ENCODE results near the gene TRMT10B.

Gene TRMT10B

DNA sequence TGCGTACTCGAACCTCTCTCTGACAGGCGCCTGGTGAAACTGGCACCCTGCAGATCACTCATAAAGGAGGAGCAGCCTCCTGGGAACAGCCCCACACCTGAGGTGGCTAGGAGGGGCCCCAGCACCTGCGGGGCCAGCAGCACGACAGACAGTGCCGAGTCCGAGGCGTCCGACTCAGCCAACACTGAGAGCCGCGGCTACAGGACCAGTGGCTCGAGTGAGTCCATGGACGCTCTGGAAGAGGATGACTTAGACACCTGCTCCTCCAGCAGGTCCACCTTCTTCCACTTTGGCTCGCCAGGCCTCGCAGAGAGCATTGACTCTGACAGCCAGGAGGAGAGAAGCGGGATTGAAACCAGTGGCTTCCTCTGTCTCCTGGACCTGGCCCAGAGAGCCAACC, 13.5 kb upstream of the TRMT10B start:
- TF ChIP-seq ZNF624 (tag by site-specific recombination; IDR thresholded peaks at IDR 0.05) (no peak), ZNF837 (tag by site-specific recombination; IDR thresholded peaks at IDR 0.05) (no peak), SCRT2 (tag by site-specific recombination; IDR thresholded peaks at IDR 0.05) (no peak), ZNF175 (tag by site-specific recombination; IDR thresholded peaks at IDR 0.05) (no peak)
- Histone ChIP-seq H3K4me3 (ENCODE audit: low read depth, low read length) (no peak overlapping the region), H3K27ac (ENCODE audit: extremely low read depth, low read depth, low read length) (no peak overlapping the region), H3K4me1 (ENCODE audit: control insufficient read depth, insufficient read depth, low read length) (no peaks in the 10 kb centered on the region), H3K9me3 (ENCODE audit: control insufficient read depth, insufficient read depth, low read depth, low read length) (no peaks in the 10 kb centered on the region), H3K36me3 (ENCODE audit: control insufficient read depth in 2 of 2, insufficient read depth in 1 of 2, low read length in 2 of 2) (no peaks in the 10 kb centered on the region)
- ChIA-PET POLR2A (no interaction called here), CTCF (no interaction called here)

DNA sequence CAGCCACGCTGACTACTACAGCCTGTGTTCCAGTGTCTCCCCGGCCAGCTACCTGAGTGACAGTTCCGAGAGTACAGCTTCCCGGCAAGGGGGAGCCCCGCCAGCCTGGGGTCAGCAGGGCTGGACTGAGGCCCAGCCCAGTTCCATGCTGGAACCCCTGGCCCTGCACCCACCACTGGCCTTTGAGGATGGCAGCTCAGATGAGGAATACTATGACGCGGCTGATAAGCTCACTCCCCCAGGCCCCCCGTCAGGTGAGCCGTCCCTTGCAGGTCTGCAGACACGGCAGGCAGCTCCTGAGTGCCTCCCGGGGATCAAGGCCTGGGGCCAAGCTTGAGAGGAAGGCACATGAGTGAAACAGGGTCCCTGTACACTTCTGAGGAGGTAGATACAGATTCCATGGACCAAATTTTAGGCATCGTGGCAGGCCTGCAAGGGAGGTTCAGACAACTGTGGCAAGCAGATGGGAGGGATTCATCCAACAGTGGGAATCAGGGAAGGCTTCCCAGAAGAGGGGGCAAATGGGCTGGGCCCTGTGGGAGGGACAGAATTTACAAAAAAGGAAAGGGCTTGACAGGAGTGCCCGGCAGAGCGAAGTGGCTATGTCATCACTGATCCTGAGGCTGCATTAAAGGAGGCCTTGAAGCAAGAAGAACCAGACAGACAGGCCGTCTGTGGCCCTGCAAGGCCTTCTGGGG, 12.8 kb upstream of the TRMT10B start:
- CTCF ChIA-PET = no interaction called here

GRCh38 chr9:37745970-37746369, 7.6 kb upstream of the TRMT10B start:
- no peaks in the 10 kb centered on the region for H3K36me3 ChIP-seq (ENCODE audit: control insufficient read depth in 2 of 2, insufficient read depth in 1 of 2, low read length in 2 of 2)
- POLR2A ChIA-PET = no interaction called here
- no peak overlapping the region for H3K4me3 ChIP-seq (ENCODE audit: low read depth, low read length)
- no peak for TF ChIP-seq ZNF23 (tag by site-specific recombination; IDR thresholded peaks at IDR 0.05; ENCODE audit: borderline replicate concordance)
- no peak for TF ChIP-seq ZNF518A (tag by site-specific recombination; conservative IDR thresholded peaks at IDR 0.05; ENCODE audit: low read depth)
- no peak for TF ChIP-seq ZXDB (tag by site-specific recombination; IDR thresholded peaks at IDR 0.05)
- no peak for TF ChIP-seq ZNF660 (tag by site-specific recombination; IDR thresholded peaks at IDR 0.05)
- TF ChIP-seq ZNF560 (tag by site-specific recombination; IDR thresholded peaks at IDR 0.05; ENCODE audit: borderline replicate concordance) = no peak
- TF ChIP-seq SP2 (tag by site-specific recombination; IDR thresholded peaks at IDR 0.05) = no peak
- no peaks in the 10 kb centered on the region for H3K4me1 ChIP-seq (ENCODE audit: control insufficient read depth, insufficient read depth, low read length)
- CTCF ChIA-PET = interaction anchor here (0.8 to 1.1 kb wide), 2 partner anchors 23 to 78 kb away, joined by 3 to 4 read pairs; no protein-coding TSS in a partner anchor
- H3K27ac ChIP-seq (ENCODE audit: extremely low read depth, low read depth, low read length) = no peak overlapping the region
- no peaks in the 10 kb centered on the region for H3K9me3 ChIP-seq (ENCODE audit: control insufficient read depth, insufficient read depth, low read depth, low read length)

More for the DNA sequence above, 12.8 kb upstream of the TRMT10B start:
- H3K36me3 ChIP-seq (ENCODE audit: control insufficient read depth in 2 of 2, insufficient read depth in 1 of 2, low read length in 2 of 2) = no peaks in the 10 kb centered on the region
- POLR2A ChIA-PET = no interaction called here
- no peak for TF ChIP-seq ZNF449 (tag by site-specific recombination; IDR thresholded peaks at IDR 0.05)
- no peak for TF ChIP-seq ZBTB48 (tag by site-specific recombination; IDR thresholded peaks at IDR 0.05)
- no peak for TF ChIP-seq ZNF23 (tag by site-specific recombination; IDR thresholded peaks at IDR 0.05; ENCODE audit: borderline replicate concordance)
- TF ChIP-seq ZFP69B (tag by site-specific recombination; IDR thresholded peaks at IDR 0.05) = no peak
- no peak for TF ChIP-seq ZNF629 (tag by site-specific recombination; IDR thresholded peaks at IDR 0.05)
- TF ChIP-seq KLF10 (tag by site-specific recombination; IDR thresholded peaks at IDR 0.05) = no peak
- no peak for TF ChIP-seq ZNF37A (tag by site-specific recombination; IDR thresholded peaks at IDR 0.05)
- TF ChIP-seq ZNF398 (tag by site-specific recombination; IDR thresholded peaks at IDR 0.05) = no peak
- no peaks in the 10 kb centered on the region for H3K4me1 ChIP-seq (ENCODE audit: control insufficient read depth, insufficient read depth, low read length)
- H3K4me3 ChIP-seq (ENCODE audit: low read depth, low read length) = no peak overlapping the region
- H3K27ac ChIP-seq (ENCODE audit: extremely low read depth, low read depth, low read length) = no peak overlapping the region
- no peaks in the 10 kb centered on the region for H3K9me3 ChIP-seq (ENCODE audit: control insufficient read depth, insufficient read depth, low read depth, low read length)
